ENCODE measurements around the gene PI4K2A. TPM values are rescaled to one million over a fixed set of nuclear protein-coding genes. Genes with fewer than 3 reads are reported as not detected.

Gene PI4K2A
- total RNA-seq, 1 experiment from 2014 or later, result 10.6 TPM

- DNase-seq (ENCODE audit: low read depth), result no peak
Measured at GRCh38 chr10:97704341-97704740, 63.9 kb downstream of the PI4K2A start.

GRCh38 chr10:97705006-97705670 is 64.7 kb downstream of the PI4K2A start:
- DNase-seq (ENCODE audit: low read depth), result no peak

DNA sequence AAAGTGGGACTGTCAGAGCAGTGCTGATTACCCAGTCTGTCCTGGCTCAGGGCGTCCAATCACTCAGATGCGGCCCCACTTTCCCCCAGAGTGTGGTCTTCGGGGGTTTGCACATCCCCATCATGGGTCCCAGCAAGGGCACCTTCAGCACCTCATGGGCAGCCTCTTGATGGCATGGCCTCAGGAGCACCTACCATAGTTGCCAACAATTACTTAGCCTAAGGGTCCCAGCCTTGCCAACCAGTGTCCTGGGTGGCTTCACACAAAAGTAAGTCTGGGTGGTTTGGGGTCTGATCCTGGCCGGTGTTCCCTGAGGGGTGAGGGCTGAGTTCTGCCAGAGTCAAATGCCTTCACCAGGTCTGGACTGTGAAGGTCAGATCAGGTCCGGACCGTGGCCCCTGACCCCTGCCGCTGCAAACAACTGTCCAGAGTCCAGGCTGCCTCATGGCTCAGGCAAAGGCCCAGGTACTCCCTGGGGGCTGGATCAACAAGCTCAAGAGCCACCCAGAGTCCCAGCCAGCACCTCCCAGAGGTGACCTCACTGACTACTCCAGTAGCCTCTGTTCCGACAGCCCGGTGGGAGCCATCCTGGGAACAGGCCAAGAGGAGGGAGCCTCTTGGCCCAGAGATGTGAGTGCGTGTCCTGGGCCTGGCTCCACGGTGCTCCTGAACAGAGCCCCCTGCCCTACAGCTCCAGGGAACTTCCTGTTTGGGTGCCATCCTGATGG is 66.8 kb downstream of the PI4K2A start:
- DNase-seq (ENCODE audit: low read depth), result no peak

- no peak for DNase-seq (ENCODE audit: low read depth)
Measured at GRCh38 chr10:97708167-97708566, 67.7 kb downstream of the PI4K2A start.

DNA sequence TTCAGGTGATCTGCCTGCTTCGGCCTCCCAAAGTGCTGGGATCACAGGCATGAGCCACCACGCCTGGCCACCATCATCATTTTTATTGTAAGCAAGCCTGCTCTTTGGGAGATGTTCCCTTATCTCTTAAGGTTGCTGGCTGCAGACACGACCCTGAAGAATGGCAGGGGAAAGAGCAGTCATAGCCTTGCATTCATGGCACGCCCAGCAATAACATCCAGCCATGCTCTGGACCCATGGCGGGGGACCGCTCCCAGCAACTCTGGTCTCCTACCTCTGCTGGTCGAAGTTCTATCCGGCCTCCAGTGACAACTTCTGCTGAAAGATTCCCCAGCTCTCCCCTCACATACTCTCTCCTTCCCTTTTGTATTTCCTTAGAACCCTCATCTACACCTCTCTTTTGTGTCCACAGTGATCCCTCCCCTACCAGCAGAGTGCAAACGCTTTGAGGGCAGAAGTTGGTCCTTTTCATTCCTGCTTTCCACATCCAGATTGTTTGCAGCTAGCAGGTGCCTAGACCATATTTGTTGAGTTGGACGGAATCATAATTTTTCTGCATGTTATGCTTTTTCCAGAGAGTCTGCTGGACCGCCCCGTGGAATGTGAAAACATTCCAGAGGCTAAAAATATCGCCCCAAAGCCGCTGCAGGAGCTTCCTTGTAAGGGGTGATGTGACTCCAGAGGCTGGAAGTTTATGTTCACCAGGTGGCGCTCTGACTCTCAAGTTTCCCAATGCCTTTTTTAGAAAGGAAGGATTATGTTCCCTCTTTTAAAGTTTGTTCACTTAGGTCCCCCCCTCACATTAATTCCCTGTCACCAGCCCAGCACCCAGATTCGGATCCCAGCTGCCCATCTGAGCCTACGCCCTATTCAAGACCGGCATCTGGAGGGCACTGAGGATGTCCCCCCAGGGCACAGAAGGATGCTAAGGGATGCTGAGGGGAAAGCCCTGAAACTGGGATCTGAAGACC is 68.8 kb downstream of the PI4K2A start:
- peak; percentile 65 for DNase-seq (ENCODE audit: low read depth)

GRCh38 chr10:97711640-97712572 is 71.4 kb downstream of the PI4K2A start:
- DNase-seq (ENCODE audit: low read depth), result no peak

GRCh38 chr10:97713339-97713825 is 72.9 kb downstream of the PI4K2A start, which contains the start of gene MARVELD1:
TSS of gene MARVELD1 (plus strand) at chr10:97713730. CDS start at chr10:97713877, 147 bp downstream.
- peak; percentile 86 for DNase-seq (ENCODE audit: low read depth)

DNA sequence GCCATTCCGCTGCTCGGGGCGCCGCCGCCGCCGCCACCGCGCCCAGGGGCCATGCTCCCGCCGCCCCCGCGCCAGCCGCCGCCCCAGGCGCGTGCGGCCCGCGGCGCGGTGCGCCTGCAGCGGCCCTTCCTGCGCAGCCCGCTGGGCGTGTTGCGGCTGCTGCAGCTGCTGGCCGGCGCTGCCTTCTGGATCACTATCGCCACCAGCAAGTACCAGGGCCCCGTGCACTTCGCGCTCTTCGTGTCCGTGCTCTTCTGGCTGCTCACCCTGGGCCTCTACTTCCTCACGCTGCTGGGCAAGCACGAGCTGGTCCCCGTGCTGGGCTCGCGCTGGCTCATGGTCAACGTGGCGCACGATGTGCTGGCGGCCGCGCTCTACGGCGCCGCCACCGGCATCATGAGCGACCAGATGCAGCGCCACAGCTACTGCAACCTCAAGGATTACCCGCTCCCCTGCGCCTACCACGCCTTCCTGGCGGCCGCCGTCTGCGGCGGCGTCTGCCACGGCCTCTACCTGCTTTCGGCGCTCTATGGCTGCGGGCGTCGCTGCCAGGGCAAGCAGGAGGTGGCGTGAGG is 73.4 kb downstream of the PI4K2A start:
- DNase-seq (ENCODE audit: low read depth), result peak; percentile 71

DNA sequence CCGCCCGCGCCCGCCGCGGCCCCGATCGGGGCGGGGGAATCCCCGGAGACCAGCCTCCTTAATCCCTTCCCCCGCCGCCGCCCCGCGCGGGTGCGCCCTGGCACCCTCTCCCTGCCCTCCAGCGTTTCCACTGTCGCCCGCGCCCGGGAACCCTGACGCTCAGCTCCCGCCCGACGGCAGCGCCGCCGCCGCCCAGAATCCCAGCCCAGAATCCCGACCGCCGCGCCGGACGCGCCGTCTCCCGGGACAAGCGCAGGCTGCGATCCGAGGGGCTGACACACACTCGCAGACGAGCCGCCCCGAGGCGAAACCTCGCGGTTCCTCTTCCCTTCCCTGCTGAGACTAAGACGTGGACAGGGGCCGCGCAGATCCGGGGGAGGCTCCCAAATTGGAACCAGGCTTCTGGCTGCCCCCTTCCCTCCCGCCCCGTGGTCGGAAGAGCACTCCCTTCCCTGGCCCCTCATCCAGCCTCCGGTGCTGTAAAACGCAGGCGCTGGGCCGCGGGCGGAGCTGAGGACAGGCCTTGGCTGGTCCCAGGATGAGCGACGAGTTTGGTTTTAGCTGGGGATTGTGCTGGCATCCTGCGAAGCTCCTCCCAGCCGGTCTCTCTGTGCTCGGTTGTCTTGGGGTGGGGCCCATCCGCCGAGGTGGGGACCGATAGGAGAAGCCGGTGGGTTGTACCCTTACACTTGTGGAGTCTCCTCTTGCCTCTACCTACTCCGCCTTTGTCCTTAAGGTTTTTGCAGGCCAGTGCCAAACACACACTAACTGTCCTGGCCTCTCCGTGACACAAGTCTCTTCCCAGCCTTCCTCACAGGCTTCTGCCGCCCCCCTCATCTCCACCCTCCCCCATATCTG is 74.2 kb downstream of the PI4K2A start:
- DNase-seq (ENCODE audit: low read depth), result peak; percentile 89

DNA sequence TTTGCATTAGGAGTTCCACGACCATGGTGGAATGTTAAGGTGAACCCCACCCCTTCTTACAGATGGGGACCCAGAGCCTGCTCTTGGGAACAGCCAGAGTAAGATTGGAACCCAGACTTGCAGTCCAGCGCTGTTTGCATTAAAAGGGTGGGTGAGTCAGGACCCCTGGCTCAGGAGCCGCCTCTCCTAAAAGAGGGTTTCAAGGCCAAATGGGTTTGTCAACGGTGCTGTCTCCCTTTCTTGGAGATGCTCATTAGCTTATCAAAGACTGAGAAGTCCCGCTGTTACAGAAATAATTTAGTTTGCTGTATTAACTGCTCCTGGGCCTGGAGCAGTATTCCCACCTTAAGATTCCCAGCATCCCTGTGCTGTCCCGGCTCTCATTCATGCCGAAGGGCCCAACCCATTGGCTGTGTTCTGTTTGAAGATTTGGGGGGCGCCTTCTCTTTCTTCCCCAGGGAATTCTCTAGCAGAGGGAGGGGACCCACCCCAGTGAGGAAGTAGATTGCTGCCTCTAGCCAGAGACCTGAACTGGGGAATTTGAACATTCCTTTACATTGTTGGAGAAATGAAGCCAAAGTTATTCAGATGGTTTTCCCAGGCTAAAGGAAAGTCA is 74.9 kb downstream of the PI4K2A start:
- no peak for DNase-seq (ENCODE audit: low read depth)

DNA sequence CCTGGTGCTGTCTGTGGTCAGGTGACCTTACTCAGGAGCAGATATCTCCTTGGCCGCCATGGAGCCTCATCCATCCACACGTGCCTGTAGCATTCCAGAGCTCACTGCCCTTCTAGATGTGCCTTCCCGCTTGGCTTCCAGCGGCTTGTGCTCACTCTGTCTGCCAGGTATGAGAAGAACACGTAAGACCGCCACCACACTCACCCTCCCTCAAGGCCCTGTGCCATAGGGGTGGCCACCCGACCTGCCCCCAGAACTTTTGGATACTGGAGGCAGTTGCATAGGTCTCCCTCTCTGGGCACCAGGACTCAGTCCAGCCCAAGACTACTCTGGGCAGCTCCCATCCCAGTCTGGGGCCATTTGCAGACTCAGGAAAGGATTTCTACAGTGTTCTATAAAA is 77.2 kb downstream of the PI4K2A start:
- no peak for DNase-seq (ENCODE audit: low read depth)

DNA sequence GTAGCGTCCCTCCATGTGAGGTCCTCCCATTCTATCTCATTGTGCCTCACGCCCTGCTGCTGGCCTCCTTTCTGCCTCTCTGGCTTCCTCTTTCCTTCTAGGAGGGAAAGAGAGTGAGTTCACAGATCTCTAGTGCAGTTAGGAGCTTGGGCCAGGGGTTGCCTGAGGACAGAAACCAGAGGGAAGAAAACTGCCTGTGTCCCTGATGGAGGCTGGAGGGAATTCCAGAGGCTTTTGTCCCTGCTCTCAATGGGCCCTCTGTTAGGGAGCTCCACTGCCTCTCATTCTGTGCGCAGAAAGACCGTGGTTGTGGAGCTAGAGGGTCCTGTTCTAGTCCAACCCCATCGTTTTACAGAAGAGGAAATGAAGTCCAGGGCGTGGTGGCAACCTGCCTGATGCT is 77.7 kb downstream of the PI4K2A start:
- peak; percentile 46 for DNase-seq (ENCODE audit: low read depth)

DNA sequence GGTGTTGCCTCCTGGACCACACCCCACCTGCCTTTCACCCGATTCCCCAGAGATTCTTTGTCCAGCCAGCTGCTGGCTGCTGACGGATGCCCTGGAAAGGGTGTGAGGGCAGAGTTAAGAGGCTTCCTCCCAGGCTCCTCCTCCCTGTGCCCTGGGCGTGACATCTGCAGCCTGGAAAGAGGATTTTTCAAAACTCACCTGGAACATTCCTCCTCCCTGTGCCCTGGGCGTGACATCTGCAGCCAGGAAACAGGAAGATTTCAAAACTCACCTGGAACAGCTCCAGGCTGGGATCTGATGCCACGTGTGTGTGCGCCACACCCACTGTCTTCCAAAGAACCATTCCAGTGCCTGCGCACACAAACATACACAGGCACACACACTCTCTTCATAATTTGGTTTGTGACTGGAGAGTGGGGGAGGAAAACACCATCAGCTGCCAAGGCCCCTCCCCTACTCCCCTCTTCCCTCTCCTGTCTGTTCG is 78.2 kb downstream of the PI4K2A start:
- no peak for DNase-seq (ENCODE audit: low read depth)

GRCh38 chr10:97719602-97720001 is 79.1 kb downstream of the PI4K2A start:
- DNase-seq (ENCODE audit: low read depth), result no peak

GRCh38 chr10:97721871-97722780 is 81.7 kb downstream of the PI4K2A start:
- no peak for DNase-seq (ENCODE audit: low read depth)

DNA sequence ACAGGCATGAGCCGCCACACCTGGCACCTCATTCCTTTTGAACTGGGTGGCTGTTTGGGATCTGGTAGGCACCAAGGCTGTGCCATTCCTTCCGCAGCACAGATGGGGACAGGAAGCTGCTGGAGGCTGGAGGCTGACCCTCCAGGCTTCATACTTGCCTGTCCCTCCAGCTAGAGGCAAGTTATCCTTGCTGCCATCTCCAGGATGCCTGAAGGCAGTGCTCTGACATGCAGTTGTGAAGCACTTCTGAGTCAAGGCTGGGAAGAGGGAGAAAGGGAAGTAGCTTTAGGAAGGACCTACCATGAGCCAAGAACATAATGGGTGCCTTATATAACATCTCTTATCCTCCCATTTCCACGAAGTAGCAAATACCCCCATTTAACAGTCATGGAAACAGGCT is 82.5 kb downstream of the PI4K2A start:
- DNase-seq (ENCODE audit: low read depth), result no peak

DNA sequence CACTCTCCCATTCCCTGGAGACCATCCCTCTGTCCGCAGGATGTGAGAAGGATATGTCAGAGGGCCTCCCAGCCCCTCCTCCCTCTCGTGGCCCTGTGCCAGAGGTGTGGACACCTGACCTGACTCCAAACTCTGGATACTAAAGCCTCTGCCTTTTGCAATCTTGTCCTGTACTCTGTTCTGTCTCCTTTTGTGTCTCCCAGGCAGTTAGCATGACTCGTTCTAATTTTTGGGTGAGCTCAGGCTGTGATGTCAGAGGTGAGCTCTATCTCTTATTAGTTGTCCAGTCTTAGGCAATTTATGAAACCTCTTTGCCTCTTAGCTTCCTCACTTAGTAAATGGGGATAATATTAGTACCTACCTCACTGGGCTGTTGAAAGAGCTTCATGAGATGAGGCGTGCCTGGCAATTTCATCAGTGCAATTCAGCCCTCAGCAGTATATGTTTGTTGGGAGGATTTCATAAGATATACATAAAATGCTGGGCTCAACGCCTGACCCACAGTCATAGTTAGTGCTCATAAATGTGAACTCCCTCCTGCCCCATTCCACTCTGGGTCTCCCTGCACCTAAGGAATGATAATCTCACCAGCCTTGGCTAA is 84.0 kb downstream of the PI4K2A start:
- no peak for DNase-seq (ENCODE audit: low read depth)

Measured in RPMI7951 (cell line).